Panc1 (cell line): ENCODE data around the gene ZFHX3.

Experiments
- CTCF ChIP-seq: fragments of 450-650 bp; IDR thresholded peaks from 2 replicates; pipeline ENCODE4 v1.5.1; 2017; ENCODE audit warnings: mild to moderate bottlenecking
- POLR2AphosphoS5 ChIP-seq: IDR thresholded peaks from 2 replicates; pipeline ENCODE4 v1.6.1; 2012; ENCODE audit warnings: mild to moderate bottlenecking, low read depth, low read length, moderate library complexity

GRCh38 chr16:72789921-72790320 is 258.0 kb downstream of the ZFHX3 start:
- TF ChIP-seq CTCF, result no peak
- no peak for TF ChIP-seq POLR2AphosphoS5
